Measurements from ENCODE around the gene CEMIP. TPM values are rescaled to one million over a fixed set of nuclear protein-coding genes. Genes with fewer than 3 reads are reported as not detected.

CEMIP gene
- total RNA-seq, 6 experiments from 2014 or later, result 5.8 to 53.2 (median 48.3) TPM

DNA sequence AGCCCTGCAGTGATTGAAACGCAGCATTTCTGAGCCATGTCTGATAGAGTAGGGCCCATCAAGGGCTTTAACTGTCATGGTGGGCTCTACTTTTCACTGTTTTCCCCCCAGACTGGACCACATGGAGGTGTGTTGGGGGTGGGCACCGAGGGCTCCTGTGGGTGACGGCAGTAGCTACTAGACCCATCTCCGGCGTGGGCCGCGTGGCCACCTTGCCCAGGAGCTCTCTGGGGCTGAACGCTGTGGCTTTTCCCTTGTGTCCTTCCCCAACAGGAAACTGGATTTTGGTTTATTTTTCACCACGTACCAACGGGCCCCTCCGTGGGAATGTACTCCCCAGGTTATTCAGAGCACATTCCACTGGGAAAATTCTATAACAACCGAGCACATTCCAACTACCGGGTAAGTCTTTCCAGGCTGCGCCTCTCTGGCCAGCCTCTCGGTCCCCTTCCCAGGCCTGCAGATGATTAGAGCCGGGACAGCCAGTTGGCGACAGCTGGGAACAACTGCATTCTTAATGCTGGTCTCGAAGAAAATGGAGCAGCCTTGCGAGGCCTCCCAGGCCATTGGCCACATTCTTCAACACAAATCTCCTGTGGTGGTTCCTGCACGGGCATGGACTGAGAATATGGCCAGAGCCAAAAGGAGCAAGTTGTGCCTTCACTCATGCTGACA is 142.7 kb downstream of the CEMIP start:
- TF ChIP-seq, protein P1, sequence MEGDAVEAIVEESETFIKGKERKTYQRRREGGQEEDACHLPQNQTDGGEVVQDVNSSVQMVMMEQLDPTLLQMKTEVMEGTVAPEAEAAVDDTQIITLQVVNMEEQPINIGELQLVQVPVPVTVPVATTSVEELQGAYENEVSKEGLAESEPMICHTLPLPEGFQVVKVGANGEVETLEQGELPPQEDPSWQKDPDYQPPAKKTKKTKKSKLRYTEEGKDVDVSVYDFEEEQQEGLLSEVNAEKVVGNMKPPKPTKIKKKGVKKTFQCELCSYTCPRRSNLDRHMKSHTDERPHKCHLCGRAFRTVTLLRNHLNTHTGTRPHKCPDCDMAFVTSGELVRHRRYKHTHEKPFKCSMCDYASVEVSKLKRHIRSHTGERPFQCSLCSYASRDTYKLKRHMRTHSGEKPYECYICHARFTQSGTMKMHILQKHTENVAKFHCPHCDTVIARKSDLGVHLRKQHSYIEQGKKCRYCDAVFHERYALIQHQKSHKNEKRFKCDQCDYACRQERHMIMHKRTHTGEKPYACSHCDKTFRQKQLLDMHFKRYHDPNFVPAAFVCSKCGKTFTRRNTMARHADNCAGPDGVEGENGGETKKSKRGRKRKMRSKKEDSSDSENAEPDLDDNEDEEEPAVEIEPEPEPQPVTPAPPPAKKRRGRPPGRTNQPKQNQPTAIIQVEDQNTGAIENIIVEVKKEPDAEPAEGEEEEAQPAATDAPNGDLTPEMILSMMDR (IDR thresholded peaks at IDR 0.05), result no peak
- H3K36me3 Mint-ChIP-seq (ENCODE audit: low read depth), result peaks cover 10% of the 10 kb centered on the region; the same call in 1 of the 2 replicates

DNA sequence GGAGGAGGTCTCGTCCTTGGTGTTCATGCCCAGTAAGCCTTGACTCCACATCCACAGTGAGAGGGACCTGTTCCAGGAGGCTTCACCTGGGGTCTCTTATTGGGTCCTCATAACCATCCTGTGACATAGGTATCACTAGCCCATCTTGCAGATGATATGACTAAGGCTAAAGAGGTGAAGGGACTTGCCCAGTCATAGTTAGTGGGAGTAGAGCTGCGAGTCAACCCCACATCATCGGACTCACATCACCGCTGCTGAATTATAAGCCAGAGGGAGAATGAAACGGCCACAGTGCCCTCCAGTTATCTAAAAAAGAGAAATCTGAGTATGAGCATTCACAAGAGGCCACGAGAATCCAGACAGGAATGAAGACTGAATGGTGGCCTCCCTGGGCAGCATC is 144.5 kb downstream of the CEMIP start:
- no peak overlapping the region for H3K4me3 Mint-ChIP-seq
- H3K4me1 Mint-ChIP-seq (ENCODE audit: low read depth), result peaks cover 14% of the 10 kb centered on the region
- H3K27me3 Mint-ChIP-seq (ENCODE audit: insufficient read depth), result peaks cover 25% of the 10 kb centered on the region
- peak overlapping the region; percentile 46; the same call in 1 of the 2 replicates for H3K27ac Mint-ChIP-seq
- peaks cover 27% of the 10 kb centered on the region for H3K36me3 Mint-ChIP-seq (ENCODE audit: low read depth)
- DNase-seq, result peak; percentile 7
- H3K9me3 Mint-ChIP-seq, result peaks cover 5% of the 10 kb centered on the region
- TF ChIP-seq, protein P1 (IDR thresholded peaks at IDR 0.05), result no peak

More for the DNA sequence above, 142.7 kb downstream of the CEMIP start:
- Mint-ChIP-seq H3K4me1 (ENCODE audit: low read depth) (peaks cover 12% of the 10 kb centered on the region), H3K9me3 (no peaks in the 10 kb centered on the region), H3K27me3 (ENCODE audit: insufficient read depth) (peaks cover 24% of the 10 kb centered on the region), H3K4me3 (no peak overlapping the region), H3K27ac (no peak overlapping the region)
- DNase-seq, result no peak

DNA sequence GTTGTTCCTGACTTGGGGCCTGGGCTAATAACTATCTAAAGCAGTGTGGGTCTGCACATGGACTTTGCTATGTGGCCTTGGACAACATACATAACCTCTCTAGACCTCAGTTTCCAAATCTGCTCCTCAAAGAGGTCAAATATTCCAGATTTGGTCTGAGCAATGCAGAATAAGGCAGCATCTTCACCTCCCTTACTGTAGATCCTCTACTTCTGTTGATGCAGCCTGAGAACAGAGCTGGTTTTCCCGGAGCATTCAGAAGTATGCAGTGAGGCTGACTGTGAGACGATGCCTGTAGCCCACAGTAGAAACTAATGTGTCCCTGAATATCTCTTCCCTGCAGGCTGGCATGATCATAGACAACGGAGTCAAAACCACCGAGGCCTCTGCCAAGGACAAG is 145.1 kb downstream of the CEMIP start:
- TF ChIP-seq, protein P1 (IDR thresholded peaks at IDR 0.05), result no peak
- Mint-ChIP-seq H3K27me3 (ENCODE audit: insufficient read depth) (peaks cover 25% of the 10 kb centered on the region), H3K36me3 (ENCODE audit: low read depth) (peaks cover 31% of the 10 kb centered on the region), H3K4me3 (no peak overlapping the region), H3K4me1 (ENCODE audit: low read depth) (peaks cover 20% of the 10 kb centered on the region), H3K9me3 (peaks cover 5% of the 10 kb centered on the region), H3K27ac (no peak overlapping the region)
- no peak for DNase-seq

DNA sequence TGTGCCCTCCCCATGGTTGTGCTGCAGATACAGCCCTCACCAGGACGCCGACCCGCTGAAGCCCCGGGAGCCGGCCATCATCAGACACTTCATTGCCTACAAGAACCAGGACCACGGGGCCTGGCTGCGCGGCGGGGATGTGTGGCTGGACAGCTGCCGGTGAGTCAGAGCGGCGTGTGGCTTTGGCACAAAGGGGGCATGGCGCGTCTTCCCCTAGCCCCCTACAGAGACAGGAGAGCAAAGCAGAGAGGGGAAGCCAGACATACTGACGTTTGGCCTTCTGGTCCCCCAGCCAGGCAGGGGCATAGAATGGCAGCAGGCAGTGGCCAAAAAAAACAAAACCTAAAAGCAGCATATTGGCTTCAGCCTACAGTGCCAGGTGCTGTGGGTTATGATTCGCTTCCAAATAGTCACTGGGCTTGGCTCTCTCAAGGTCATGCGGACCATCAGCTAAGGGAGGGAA is 146.5 kb downstream of the CEMIP start:
- Mint-ChIP-seq H3K27ac (no peak overlapping the region), H3K36me3 (ENCODE audit: low read depth) (peaks cover 31% of the 10 kb centered on the region), H3K4me3 (no peak overlapping the region), H3K9me3 (peaks cover 5% of the 10 kb centered on the region), H3K27me3 (ENCODE audit: insufficient read depth) (peaks cover 27% of the 10 kb centered on the region), H3K4me1 (ENCODE audit: low read depth) (peaks cover 34% of the 10 kb centered on the region)
- no peak for DNase-seq
- TF ChIP-seq, protein P1 (IDR thresholded peaks at IDR 0.05), result no peak

DNA sequence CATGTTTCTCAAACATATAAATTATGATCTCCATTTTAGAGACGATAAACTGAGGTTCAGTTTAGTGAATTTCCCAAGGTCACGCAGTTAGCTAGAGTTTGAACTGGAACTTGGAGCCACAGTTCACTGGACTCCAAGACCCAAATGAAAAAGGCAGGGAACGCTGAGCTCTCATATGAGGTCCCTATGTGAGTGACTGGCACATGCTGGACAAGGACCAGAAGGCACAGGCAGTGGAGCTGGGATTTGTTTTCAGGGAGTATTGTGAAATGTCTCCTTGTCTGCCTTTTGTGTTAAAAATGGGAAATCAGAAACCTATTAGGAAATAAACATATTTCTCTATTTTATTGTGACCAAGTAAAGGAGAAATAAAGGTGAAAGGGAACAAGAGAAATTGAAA is 147.0 kb downstream of the CEMIP start:
- Mint-ChIP-seq H3K9me3 (peaks cover 5% of the 10 kb centered on the region), H3K27ac (no peak overlapping the region), H3K36me3 (ENCODE audit: low read depth) (peaks cover 31% of the 10 kb centered on the region), H3K27me3 (ENCODE audit: insufficient read depth) (peaks cover 27% of the 10 kb centered on the region), H3K4me3 (no peak overlapping the region), H3K4me1 (ENCODE audit: low read depth) (peaks cover 39% of the 10 kb centered on the region)
- TF ChIP-seq, protein P1 (IDR thresholded peaks at IDR 0.05), result no peak
- DNase-seq, result no peak

All from HFFc6 (cell line).